Type B pancreatic cell (in vitro differentiated cells): ENCODE data around the gene SIRPG. TPM values are rescaled to one million over a fixed set of nuclear protein-coding genes. Genes with fewer than 3 reads are reported as not detected.

Source experiments
- DNase-seq: peaks from one replicate; pipeline ENCODE4 v3.0.0; 2021; ENCODE audit warnings: mixed read lengths; ENCODE audit not compliant: unreplicated experiment; ENCODE audit errors: extremely low spot score
- H3K27ac Mint-ChIP-seq: 2 replicates; pipeline ENCODE4 v1.8.0; 2021; ENCODE audit warnings: mild to moderate bottlenecking, mixed read lengths
- H3K27me3 Mint-ChIP-seq: 2 replicates; pipeline ENCODE4 v1.8.0; 2021; ENCODE audit warnings: mixed read lengths
- H3K36me3 Mint-ChIP-seq: 2 replicates; pipeline ENCODE4 v1.8.0; 2021; ENCODE audit warnings: mixed read lengths
- H3K4me1 Mint-ChIP-seq: one replicate; pipeline ENCODE4 v1.8.0; 2021; ENCODE audit warnings: mixed read lengths; ENCODE audit not compliant: unreplicated experiment
- H3K4me3 Mint-ChIP-seq: 2 replicates; pipeline ENCODE4 v1.8.0; 2021; ENCODE audit warnings: mild to moderate bottlenecking, mixed read lengths
- H3K9me3 Mint-ChIP-seq: 2 replicates; pipeline ENCODE4 v1.8.0; 2021; ENCODE audit warnings: mixed read lengths
- CTCF ChIP-seq: fragments of 200-600 bp; sonication (generic); conservative IDR thresholded peaks from 2 replicates; pipeline ENCODE4 v1.5.0; 2021; ENCODE audit warnings: antibody characterized with exemption, mild to moderate bottlenecking
- total RNA-seq: library from RNA; stranded (reverse); gene quantifications from 2 replicates; pipeline ENCODE4 v1.2.1, GENCODE V29; 2021; ENCODE audit warnings: low replicate concordance

The SIRPG gene
- total RNA-seq, 1 donor from 2014 or later: not detected

- Mint-ChIP-seq H3K4me1 (no peaks in the 10 kb centered on the region), H3K9me3 (no peaks in the 10 kb centered on the region), H3K27ac (no peak overlapping the region), H3K4me3 (no peak overlapping the region), H3K36me3 (no peaks in the 10 kb centered on the region), H3K27me3 (peaks cover 18% of the 10 kb centered on the region)
- no peak for TF ChIP-seq CTCF
- no peak for DNase-seq
Observed at GRCh38 chr20:1629321-1629720, 28.3 kb downstream of the SIRPG start.

GRCh38 chr20:1628621-1629020 is 29.0 kb downstream of the SIRPG start:
- no peak for TF ChIP-seq CTCF
- H3K36me3 Mint-ChIP-seq: no peaks in the 10 kb centered on the region
- no peaks in the 10 kb centered on the region for H3K9me3 Mint-ChIP-seq
- no peak overlapping the region for H3K27ac Mint-ChIP-seq
- no peak for DNase-seq
- no peaks in the 10 kb centered on the region for H3K4me1 Mint-ChIP-seq
- H3K27me3 Mint-ChIP-seq: peaks cover 18% of the 10 kb centered on the region
- H3K4me3 Mint-ChIP-seq: no peak overlapping the region

- no peak for DNase-seq
- no peaks in the 10 kb centered on the region for H3K4me1 Mint-ChIP-seq
- H3K27me3 Mint-ChIP-seq: peaks cover 18% of the 10 kb centered on the region
- no peaks in the 10 kb centered on the region for H3K9me3 Mint-ChIP-seq
- H3K27ac Mint-ChIP-seq: no peak overlapping the region
- no peak overlapping the region for H3K4me3 Mint-ChIP-seq
- H3K36me3 Mint-ChIP-seq: no peaks in the 10 kb centered on the region
- TF ChIP-seq CTCF: no peak
Observed at GRCh38 chr20:1627200-1627550, 30.4 kb downstream of the SIRPG start.

- no peak for DNase-seq
- TF ChIP-seq CTCF: no peak
- Mint-ChIP-seq H3K4me3 (no peak overlapping the region), H3K27ac (no peak overlapping the region), H3K9me3 (no peaks in the 10 kb centered on the region), H3K27me3 (peaks cover 18% of the 10 kb centered on the region), H3K4me1 (no peaks in the 10 kb centered on the region), H3K36me3 (no peaks in the 10 kb centered on the region)
Observed at GRCh38 chr20:1626528-1627199, 30.9 kb downstream of the SIRPG start.

GRCh38 chr20:1625083-1625690 is 32.4 kb downstream of the SIRPG start:
- no peaks in the 10 kb centered on the region for H3K36me3 Mint-ChIP-seq
- H3K9me3 Mint-ChIP-seq: no peaks in the 10 kb centered on the region
- no peaks in the 10 kb centered on the region for H3K4me1 Mint-ChIP-seq
- no peak overlapping the region for H3K4me3 Mint-ChIP-seq
- DNase-seq: no peak
- H3K27me3 Mint-ChIP-seq: peaks cover 23% of the 10 kb centered on the region
- TF ChIP-seq CTCF: no peak
- H3K27ac Mint-ChIP-seq: no peak overlapping the region
